Stimulated activated CD4-positive, alpha-beta T cell treated with anti-CD3 and anti-CD28 coated beads, Interleukin-1b, Interleukin-23, amount 100 ng/mL, for 4 hours (primary cell): Measurements from ENCODE around the gene CAPN5.

Experiments
- DNase-seq, 2 donors: peaks; one replicate each; pipeline ENCODE4 v3.0.0-alpha.2; 2020; ENCODE audit warnings: low read depth in 2 of 2

CAPN5 gene

DNA sequence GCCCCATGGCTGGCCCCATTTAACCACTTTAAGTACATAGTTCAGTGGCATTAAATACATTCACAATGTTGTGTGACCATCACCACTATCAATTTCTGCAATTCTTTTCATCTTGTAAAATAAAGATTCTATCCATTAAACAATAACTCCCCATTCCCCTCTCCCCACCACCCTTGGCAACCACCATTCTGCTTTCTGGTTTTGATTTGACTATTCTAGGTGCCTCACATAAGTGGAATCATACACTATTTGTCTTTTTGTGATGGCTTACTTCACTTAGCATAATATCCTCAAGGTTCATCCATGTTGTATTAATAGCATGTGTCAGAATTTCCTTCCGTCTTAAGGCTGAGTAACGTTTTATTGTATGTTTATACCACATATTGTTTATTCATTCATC, 68.3 kb downstream of the CAPN5 start:
- no peak for DNase-seq

DNA sequence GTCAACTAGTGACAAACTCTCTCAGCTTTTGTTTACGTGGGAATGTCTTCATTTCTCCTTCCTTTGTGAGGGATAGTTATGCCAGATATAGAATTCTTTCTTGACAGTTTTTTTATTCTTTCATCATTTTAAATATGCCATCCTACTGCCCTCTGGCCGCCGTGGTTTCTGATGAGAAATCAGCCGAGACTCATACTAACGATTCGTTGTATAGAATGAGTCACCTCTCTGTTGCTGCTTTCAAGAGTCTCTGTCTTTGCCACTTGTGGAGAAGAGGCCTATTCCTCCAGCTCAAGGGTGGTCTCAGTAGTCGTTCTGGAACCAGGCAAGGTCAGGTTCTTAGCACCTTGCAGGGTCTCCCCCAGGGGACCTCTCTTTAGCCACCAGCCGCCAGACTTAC, 69.3 kb downstream of the CAPN5 start:
- no peak for DNase-seq

DNA sequence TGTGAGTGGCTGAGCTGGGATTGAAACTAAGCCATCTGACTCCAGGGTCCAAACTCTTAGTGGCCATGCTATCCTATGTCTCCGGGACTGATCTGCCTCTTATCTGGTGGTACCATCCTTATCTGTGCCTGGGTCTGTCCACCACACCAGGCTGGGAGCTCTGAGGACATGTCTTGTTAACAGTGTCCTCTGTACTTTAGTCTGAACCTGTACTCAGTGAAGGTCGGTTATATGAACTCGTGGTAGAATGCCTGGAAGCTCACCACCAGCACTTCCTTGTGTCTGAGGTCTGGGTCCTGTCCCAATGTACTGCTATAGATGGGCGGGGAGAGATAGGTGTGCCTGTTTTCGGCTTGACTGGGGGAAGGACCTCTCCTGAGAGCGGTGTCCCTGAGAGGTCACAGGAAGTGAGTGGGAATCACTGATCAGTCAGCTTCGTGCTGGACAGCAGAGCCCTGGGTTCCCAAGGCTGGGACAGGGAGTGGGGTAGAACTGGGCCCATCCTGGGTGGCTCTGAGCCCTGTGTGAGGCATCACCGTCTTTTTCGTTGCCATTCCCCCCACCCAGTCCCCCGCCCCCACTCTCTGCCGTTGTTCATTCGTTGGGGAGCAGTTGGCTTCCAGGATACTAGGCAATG, 70.1 kb downstream of the CAPN5 start:
- DNase-seq: no peak

DNA sequence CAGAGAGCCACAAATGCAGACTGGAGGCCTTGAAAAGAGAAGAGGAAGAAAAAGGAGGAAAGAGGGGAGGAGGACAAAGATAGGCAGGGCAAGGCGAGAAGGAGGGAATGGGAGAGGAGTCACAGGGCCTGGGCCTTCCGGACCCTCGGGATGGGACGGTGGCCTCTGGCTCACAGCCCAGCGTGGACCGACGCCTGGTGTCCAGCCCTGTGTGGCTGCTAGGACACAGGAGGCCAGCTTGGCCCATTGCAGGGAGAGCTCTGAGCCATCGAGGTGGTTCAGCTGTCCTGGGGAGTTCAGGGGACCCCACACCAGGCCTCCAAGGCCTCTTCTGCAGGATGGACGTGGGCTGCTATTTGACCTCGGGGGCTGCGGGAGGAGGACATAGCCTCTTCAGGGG, 70.7 kb downstream of the CAPN5 start:
- DNase-seq: no peak

DNA sequence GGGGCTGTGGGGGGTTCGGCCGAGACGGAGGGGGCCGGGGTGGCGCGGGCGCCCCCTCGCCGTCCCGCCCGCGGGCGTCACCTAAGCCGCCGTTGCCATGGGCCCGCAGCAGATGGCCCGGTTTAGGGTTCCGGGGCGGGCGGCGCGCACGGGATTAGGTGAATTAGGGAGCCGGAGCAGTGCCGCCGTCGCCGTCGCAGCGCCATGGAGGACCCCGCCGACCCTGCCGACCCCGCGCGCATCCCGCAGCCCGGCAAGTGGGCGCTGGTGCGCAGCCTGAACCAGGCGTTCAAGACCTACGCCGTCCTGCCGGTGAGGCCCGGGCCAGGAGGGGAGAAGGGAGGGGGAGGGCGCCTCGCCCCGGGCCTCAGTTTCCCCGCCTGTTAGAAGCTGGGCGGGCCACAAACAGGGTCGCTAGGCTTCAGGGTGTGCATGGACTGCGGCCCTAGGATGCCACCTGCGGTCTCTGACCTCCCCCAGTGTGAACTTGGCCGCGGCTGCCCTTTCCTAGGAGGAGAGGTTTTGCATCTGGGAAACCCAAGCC, 71.4 kb downstream of the CAPN5 start:
- no peak for DNase-seq

DNA sequence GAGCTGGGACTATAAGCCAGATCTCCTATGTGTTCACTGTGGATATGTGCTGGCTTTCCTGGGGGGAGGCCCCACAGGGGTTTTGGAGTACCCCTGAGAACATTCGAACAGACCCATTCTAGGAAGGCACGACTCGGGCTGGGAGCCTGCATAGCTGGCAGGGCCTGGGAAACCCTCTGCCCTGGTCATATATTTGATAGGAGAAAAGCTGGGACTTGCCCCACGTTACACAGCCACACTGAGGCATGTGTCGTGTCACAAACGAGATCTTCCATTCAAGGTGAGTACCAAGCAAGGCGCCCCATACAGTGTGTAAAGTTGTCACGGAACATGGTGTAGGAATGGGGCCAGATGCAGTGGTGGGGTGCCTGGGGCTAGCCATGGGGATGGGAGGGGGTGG, 72.4 kb downstream of the CAPN5 start:
- no peak for DNase-seq

DNA sequence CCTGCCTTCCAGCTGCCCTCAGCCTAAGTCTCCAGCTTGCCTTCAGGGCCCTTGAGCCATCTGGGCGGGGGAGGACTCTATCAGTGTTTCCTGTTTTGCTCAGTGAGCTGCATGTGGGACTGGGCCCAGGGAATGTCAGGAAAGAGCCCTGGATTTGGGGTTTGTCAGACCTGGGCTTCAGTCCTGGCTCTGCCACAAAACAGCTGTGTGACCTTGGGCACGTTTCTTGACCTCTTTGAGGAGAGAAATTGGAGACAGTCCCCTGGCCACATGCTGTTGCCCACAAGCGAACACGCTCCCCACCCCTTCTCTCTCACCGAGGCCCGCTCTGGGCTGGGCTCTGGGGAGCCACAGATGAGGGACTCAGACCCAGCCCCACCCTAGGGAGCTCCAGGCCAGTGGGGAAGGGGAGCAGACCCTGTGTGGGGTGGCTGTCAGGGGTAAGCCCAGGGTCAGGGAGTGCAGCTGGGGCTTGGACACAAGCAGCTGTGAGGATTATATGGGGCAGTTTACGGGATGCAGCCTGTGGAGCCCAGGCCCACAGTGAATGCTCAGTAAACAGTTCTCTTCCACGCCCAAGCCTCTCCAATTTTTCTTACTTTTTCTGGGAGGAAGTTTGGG, 73.6 kb downstream of the CAPN5 start:
- no peak for DNase-seq

DNA sequence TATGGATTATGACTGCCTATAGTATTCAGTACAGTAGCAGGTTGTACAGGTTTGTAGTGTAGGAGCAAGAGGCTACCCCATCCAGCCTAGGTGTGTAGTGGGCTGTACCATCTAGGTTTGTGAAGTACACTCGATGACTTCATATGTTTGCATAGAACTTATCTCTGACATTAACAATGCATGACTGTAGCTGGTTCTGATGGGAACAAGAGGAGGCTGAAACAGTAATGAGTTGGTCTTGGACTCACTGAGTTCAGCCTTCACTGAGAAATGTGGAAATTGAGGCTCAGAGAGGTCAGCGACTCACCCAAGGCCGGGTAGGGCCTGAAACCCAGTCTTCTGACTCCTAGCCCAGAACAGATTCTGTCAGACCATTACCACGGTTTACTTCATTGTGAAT, 74.3 kb downstream of the CAPN5 start:
- no peak for DNase-seq

DNA sequence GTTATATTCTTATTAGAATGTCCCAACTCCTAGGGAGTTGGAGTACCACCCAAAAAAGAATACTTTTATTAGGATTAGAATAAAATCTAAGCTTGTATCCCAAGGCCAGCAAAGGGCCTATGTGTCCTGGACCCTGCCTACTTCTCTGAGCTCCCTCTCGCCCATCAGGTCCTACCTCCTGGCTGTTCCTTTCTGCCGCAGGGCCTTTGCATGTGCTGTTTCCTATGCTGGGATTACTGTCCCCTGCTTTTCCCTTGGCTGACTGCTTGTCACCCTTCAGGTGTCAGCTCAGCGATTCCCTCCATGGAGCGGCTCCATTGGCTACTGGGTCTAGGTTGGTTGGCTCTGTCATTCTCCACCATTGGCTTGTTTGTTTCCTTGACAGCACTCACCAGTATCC, 74.7 kb downstream of the CAPN5 start:
- no peak for DNase-seq

DNA sequence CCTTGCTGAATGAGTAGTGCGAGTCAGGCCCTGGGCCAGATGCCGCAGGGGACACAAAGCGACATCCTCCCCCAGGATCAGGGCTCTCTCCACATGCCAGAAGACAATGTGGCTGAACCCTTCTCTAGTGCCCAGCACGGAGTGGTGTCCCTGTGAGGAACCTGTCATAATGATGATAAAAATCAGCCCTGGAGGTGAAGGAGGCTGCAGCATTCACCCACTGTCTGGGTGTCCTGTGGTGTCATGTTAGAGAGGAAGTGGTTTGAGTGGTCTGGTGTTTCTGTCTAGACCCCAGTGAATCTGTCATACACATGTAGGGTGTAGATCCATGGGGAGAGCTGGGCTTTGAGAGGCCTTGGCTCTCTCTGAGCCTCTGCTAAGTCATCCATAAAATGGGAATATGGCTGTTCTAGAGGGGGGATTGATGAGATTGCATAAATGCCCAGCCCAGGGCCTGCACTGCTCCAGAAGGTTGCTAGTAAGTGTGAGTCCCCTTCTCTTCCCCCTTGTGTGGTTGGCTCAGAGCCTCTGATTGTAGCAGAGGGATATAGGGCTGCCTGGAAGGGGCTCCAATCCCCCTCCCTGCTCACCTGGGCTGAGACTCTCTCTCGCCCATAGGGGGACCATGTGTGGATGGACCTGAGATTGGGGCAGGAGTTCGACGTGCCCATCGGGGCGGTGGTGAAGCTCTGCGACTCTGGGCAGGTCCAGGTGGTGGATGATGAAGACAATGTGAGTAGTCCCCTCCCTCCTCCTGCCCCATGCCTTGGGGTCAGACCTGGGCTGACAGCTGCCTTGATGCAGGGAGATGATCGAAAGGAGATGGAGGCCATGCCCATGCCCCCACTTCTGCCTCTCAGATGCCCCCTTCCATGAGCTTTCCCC, 75.6 kb downstream of the CAPN5 start:
- DNase-seq: no peak

DNA sequence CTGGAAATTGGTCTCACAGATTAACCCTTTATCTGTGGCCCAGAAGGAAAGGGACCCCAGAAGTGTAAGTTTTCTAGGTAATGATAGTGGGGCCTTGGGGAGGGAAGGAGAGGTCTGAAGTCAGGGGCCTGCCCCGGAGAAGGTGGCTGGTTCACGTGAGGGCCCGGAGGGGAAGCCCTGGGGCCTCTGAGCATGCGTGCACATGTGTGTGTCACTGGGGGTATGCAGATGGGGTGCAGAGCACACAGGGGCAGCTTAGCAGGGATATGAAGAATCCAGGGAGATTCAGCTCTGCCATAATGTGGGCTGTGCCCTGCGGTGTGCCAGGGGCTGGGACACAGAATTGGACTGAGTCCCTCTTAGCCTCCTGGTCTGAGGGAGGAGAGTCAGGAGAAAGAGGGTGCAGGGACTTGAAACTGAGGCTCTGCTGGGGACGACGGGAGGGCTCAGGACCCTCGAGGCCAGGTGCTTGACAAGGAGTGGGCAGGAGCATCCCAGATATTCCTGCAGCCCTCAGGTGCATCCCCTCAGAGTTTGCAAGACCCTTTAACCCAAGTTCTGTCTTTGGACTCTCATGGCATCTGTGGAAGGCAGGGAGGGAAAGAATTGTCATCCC, 76.7 kb downstream of the CAPN5 start:
- DNase-seq: no peak

DNA sequence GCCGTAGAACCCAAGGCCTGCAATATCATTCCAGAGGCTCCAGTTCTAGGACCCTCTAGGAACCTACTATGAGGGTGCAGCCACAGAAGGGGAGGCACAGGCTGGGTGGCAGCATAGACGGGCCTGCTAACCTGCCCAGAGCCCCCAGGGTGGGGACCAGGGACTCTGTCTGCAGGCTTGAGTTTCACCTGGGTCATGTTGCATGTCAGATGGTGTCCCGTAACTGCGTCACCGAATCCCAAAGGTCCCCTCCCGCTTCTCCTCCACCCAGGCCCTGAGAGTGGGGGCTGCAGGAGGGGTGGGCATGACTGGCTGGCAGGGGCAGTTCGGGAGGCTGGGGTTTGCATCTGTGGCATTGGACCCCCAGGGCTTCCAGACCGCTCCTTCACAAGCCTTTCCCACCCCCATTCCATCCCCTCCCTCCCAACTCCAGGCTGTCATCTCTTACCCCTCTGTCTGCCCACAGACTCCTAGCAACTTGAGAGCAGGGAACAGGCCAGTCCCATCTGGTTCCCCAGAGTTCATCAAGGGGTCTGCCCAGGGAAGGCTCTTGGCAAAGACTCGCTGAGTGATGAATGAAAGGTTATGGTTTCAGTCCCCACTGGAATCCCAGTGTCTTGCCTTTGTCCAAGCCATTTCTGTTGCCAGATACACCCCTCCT, 77.6 kb downstream of the CAPN5 start:
- DNase-seq: no peak

DNA sequence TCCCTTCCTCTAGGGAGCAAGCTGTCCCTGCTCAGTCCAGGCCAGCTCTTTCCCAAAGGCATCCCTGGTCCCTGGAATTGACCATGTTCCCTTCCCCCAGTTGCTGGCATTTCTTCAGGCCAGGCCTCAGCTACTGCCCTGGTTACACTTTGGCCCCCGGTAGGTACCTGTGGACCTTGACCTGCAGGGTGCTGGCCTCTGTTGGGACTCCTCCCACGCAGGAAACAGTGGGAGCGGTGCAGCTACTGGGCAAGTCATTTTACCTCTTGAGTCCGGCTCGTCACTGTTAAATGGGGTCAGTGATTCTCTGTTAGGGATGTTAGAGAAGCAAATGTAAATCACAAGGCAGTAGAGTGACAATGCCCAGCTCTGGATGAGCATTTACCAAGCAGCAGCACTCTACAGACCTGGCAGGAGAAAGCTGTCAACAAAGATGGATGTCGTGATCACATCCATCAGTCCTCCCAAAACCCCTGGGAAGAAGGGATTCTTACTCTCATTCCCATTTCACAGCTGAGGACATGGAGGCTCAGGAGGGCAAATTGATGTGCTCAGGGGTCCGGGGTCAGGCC, 78.2 kb downstream of the CAPN5 start:
- no peak for DNase-seq

DNA sequence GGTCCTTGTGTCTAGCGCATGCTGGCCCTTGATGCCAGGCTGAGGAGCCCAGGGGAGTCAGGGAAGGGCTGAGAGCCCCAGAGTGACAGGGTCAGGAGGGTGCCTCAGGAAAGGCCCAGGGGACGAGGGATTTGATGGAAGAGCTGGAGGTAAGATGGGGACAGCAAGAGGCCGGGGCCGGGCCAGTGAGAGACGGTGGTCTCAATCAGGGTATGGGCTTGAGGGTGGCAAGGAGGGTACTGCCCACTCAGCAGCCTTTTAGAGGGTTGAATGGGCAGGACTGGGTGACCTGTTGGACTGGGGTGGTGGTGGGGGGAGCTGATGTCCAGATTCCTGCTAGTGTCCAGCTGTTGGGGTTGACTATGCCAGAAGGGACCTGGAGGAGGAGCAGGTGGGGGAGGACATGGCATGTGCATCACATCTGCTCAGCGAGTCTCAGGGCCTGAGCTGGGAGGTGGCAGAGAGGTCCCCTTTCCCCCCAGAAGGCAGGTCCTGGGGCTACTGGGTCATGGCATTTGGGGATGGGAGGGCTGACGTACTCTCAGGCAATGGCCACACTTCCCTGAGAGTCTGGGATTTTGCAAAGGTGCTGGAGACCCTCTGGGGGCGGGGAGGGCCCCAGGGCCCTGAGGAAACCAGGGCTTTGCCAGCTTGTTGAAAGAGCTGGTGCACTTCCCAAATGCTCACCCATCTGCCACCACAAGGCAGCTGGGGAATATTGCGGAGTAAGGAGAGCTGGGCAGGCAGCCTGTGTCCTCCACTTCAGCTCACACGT, 79.7 kb downstream of the CAPN5 start:
- DNase-seq: no peak

DNA sequence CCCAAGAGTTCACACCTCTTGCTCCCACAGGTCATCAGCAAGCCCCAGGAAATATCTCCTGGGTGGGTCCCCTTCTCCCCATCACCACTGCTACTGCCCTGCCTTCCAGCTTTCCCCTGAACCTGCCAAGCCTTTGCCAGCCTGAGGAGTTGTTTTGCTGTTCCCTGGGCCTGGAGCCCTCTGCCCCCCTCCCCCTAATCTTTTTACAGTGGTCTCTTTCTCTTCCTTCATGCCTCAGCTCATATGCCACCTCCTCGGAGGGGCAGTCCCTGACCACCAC, 80.2 kb downstream of the CAPN5 start:
- DNase-seq: no peak

DNA sequence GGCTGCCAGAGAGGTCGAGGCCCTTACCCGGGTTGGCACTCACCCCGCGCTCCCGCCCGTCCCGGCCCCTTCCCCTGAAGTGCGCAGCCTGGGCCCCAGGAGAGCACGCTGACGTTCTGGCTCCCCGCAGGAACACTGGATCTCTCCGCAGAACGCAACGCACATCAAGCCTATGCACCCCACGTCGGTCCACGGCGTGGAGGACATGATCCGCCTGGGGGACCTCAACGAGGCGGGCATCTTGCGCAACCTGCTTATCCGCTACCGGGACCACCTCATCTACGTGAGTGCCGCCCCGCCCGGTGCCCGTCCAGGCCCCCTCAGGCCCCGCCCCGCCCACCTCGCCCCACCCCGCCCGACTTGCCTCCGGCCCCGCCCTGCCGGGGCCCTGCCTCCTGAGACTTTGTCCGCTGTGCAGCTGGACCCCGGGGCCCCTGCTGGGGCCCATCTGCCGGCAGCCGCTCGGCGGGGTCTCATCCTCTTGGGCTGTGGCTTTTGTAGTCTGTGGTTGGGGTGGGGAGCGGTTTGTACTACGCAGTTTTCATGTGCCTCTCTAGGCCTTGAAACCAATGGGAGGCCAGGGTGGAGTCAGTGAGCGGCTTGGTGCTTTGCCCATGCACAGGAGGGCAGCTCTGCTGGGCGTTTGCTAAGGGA, 81.0 kb downstream of the CAPN5 start:
- peak in 1 of 2 donors; percentile 14 for DNase-seq

DNA sequence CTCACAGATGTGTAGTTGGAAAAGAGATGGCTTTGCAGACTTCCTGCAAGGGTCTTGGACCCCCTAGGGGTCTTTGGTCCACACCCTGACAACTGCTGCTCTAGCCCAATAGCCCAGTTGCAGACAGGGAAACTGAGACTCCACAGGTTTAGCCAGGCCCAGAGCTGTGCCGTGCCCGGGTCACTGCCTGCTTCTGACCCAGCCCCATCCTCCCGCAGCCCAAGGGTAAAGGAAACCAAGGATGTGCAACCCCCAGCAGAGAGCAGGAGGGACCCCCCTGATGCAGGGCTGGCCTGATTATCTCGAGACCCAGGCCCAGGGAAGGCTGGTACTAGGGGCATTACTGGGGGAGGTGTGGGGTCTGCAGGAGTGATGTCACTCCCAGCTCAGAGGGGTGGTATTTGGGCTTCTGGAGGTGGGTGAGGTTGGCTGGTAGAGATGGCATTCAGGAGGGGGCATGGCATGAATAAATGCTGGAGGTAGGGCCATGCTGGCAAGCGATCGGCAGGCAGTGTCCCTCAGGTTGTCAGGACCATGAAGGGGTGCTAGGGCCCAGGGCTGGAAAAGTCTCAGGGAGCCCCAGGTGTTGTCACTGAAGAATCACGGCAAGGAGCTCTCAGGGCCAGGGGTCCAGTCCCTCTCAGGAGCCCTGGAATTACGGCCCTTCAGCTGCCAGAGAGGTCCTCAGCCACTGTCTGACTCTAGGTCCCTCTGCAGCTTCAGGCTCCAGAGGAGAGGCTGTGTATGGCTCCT, 82.4 kb downstream of the CAPN5 start:
- no peak for DNase-seq

DNA sequence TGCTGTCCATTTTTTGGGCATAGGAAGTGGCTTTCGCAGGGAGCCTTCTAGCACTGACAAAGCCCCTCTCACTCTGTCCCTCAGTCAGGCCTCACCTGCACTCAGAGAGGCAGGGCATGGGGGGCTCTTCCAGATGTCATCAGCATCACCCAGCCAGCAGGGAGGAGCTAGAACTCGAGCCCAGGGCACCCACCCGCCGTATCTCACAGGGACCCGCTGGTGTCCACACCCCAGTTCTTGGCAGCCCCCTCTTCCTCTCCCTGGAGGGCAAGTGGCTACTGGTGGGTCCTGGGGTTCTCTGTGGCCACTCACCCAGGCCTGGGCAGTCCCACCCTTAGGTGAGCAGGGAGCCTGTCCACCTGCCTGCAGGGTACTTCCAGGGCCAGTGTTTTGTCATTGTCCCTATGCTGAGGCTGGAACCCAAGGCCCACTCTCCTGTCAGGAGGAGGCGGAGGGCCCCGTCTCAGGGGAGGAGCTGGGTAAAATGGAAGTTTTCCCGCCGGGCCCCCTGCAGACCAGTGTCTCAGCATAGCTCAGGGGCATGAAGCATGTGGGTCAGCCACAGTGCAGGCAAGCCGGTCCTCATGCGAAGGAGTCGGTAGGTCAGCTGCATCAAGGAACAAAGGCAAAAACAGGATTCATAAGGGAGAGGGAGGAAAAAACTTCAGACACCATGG, 83.1 kb downstream of the CAPN5 start:
- no peak for DNase-seq

DNA sequence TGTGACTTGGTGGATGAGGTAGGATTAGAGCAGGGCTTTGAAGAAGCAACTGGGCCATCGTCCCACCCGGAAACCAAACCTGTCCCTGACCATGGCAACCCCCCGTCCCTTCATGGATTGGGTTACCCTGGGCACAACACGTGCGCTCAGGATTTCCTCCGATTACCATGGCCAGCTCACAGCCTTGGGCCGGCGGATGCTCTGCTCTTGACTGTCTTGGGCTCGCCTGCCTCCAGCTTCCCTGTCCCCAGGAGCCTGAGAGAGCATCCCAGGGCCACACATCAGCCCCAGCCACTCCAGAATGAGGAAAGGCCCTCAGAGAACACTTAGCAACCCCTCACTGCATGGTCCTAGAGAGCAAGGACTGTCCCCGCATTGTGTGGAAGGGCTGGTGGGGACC, 84.1 kb downstream of the CAPN5 start:
- no peak for DNase-seq
